ENCODE data around the gene RAE1. TPM values are rescaled to one million over a fixed set of nuclear protein-coding genes. Genes with fewer than 3 reads are reported as not detected.

The RAE1 gene
- total RNA-seq, 1 experiment from 2014 or later: 46.3 TPM

DNA sequence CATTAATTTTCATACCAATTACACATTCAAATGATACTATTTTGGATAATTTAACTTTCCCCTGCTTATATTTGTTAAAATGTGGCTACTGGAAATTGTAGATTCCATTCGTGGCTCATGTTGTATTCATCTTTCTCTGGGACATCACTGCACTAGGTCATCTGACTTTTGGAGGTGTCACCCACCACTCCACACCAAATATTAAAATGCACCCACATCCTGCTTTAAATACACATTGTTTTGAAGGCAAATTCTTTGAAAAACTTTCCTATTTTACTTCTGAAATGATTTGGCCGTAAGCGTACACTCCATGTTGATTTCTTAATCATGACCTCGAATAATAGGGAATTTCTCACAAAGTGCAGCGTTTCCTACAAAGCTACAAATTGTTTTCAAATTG, 31.5 kb downstream of the RAE1 start (continued):
- TF ChIP-seq CTCF (IDR thresholded peaks at IDR 0.05 in 2 of 3, conservative IDR thresholded peaks at IDR 0.05 in 1 of 3; ENCODE audit: borderline replicate concordance in 1 of 3, insufficient read depth in 1 of 3, low read depth in 2 of 3, low read length in 2 of 3): no peak

DNA sequence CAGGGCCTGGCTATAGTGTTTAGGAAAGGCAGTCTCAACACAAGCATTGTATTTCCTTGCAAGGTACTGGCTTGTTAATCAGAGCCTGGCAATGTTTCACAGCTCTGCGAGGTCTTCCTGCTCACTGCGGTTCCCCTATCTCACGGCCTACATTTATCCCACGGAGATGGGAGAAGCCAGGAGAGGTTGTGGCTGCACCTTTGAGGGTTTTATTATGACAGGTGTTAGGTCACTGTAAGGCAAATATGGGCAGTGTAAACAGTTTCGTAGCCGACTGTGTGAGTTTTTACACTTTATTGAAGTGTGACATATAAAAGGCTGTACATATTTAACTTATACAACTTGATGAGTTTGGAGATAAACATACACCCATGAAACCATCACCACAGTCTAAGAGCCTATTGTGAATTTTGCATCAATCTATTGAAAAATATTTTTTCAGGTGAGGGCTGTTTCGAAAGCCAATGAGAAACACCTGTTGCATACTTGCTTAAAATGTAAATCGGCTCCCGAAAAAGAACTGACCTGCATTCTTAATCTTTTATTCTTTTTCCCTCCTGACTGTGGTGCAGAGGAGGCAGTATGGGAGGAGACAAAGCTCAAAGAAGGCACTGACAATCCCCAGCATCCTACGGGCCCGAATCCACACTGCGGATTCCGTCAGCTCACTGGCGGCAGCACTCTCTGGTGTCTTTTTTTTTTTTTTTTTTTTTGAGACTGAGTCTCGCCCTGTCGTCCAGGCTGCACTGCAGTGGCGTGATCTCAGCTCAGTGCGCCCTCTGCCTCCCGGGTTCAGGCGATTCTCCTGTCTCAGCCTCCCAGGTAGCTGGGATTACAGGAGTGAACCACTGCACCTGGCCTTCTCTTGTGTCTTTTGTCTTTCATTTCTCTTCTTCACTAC, 32.6 kb downstream of the RAE1 start:
- no TSS peak for BruUV-seq (replicated peaks)
- Histone ChIP-seq H3K9ac (ENCODE audit: low read length) (no peak overlapping the region), H4K20me1 (ENCODE audit: insufficient read depth) (peaks cover 7% of the 10 kb centered on the region; the same call in 1 of the 2 replicates), H2AFZ (ENCODE audit: low read depth, low read length, poor library complexity, severe bottlenecking) (no peak overlapping the region), H3K4me1 (ENCODE audit: control insufficient read depth in 1 of 2, insufficient read depth in 2 of 2, low read length in 2 of 2) (peaks cover 2% of the 10 kb centered on the region in 2 experiments; a peak in 3 of 4 replicates), H3K27me3 (ENCODE audit: insufficient read depth, low read length) (no peaks in the 10 kb centered on the region), H3K79me2 (ENCODE audit: insufficient read depth, low read length) (no peaks in the 10 kb centered on the region), H3K9me3 (ENCODE audit: control insufficient read depth in 1 of 2, insufficient read depth in 1 of 2, low read depth in 1 of 2, low read length in 2 of 2) (no peaks in the 10 kb centered on the region), H3K36me3 (ENCODE audit: control insufficient read depth in 1 of 2, insufficient read depth in 2 of 2, low read length in 2 of 2) (peaks cover 0 to 3% of the 10 kb centered on the region in 2 experiments; a peak in 2 of 4 replicates), H3K9me2 (ENCODE audit: insufficient read depth) (no peaks in the 10 kb centered on the region), H3K27ac (ENCODE audit: low read depth, low read length) (no peak overlapping the region), H3K4me3 (replicated peaks in 1 of 2; ENCODE audit: low read depth in 1 of 2, low read length in 2 of 2) (no peak overlapping the region), H3K4me2 (ENCODE audit: low read length) (no peak overlapping the region)
- ChIA-PET CTCF (interaction anchor here (2.2 kb wide), 1 partner anchor 115 kb away, joined by 5 read pairs; no protein-coding TSS in a partner anchor), RAD21 (ENCODE audit: low non-redundant PET in 1 of 2, low total read pairs in 2 of 2, uncharacterized antibody in 2 of 2, unreplicated experiment in 2 of 2) (no interaction called here), POLR2A (no interaction called here)
- intact Hi-C loops (cut with micrococcal nuclease): loop anchor here (10.0 kb wide), 1 partner anchor 211 kb away; no protein-coding TSS in a partner anchor
- no peak for ATAC-seq
- no peak for DNase-seq (ENCODE audit: low read depth, low spot score)
- TF ChIP-seq ELF1 (IDR thresholded peaks at IDR 0.05; ENCODE audit: borderline replicate concordance, low read depth): no peak
- no peak for TF ChIP-seq POLR2A (IDR thresholded peaks at IDR 0.05; ENCODE audit: borderline replicate concordance, extremely low read depth, insufficient read depth, insufficient read length)
- TF ChIP-seq RAD21 (IDR thresholded peaks at IDR 0.05; ENCODE audit: low read depth): no peak
- TF ChIP-seq ZBTB33 (IDR thresholded peaks at IDR 0.05; ENCODE audit: extremely low read depth, insufficient replicate concordance, low read length): no peak
- TF ChIP-seq EZH2 (IDR thresholded peaks at IDR 0.05): no peak
- no peak for TF ChIP-seq SIN3A (IDR thresholded peaks at IDR 0.05; ENCODE audit: low read depth)
- TF ChIP-seq POLR2AphosphoS5 (IDR thresholded peaks at IDR 0.05; ENCODE audit: low read depth, low read length): no peak
- TF ChIP-seq CTCF (IDR thresholded peaks at IDR 0.05 in 2 of 3, conservative IDR thresholded peaks at IDR 0.05 in 1 of 3; ENCODE audit: borderline replicate concordance in 1 of 3, insufficient read depth in 1 of 3, low read depth in 2 of 3, low read length in 2 of 3): no peak
- TF ChIP-seq TCF7L2 (IDR thresholded peaks at IDR 0.05; ENCODE audit: borderline replicate concordance, extremely low read depth, insufficient read depth, insufficient read length): no peak
- TF ChIP-seq SP1 (IDR thresholded peaks at IDR 0.05; ENCODE audit: low read depth): no peak
- no peak for TF ChIP-seq JUND (IDR thresholded peaks at IDR 0.05)
- TF ChIP-seq, protein P1, sequence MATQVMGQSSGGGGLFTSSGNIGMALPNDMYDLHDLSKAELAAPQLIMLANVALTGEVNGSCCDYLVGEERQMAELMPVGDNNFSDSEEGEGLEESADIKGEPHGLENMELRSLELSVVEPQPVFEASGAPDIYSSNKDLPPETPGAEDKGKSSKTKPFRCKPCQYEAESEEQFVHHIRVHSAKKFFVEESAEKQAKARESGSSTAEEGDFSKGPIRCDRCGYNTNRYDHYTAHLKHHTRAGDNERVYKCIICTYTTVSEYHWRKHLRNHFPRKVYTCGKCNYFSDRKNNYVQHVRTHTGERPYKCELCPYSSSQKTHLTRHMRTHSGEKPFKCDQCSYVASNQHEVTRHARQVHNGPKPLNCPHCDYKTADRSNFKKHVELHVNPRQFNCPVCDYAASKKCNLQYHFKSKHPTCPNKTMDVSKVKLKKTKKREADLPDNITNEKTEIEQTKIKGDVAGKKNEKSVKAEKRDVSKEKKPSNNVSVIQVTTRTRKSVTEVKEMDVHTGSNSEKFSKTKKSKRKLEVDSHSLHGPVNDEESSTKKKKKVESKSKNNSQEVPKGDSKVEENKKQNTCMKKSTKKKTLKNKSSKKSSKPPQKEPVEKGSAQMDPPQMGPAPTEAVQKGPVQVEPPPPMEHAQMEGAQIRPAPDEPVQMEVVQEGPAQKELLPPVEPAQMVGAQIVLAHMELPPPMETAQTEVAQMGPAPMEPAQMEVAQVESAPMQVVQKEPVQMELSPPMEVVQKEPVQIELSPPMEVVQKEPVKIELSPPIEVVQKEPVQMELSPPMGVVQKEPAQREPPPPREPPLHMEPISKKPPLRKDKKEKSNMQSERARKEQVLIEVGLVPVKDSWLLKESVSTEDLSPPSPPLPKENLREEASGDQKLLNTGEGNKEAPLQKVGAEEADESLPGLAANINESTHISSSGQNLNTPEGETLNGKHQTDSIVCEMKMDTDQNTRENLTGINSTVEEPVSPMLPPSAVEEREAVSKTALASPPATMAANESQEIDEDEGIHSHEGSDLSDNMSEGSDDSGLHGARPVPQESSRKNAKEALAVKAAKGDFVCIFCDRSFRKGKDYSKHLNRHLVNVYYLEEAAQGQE (IDR thresholded peaks at IDR 0.05; ENCODE audit: low read depth): no peak

Data from HCT116 (cell line).